A549 treated with AZD2906 at 1 μM for 4 hours (cell line): Measurements from ENCODE around the gene ECSIT. TPM values are rescaled to one million over a fixed set of nuclear protein-coding genes. Genes with fewer than 3 reads are reported as not detected.

Experiments
- total RNA-seq: library from RNA; stranded (reverse); fragments of 200-300 nt; extraction: Qiagen RNA extraction; gene quantifications from 5 replicates; pipeline ENCODE4 v1.2.3, GENCODE V29; 2022

The ECSIT gene, protein sequence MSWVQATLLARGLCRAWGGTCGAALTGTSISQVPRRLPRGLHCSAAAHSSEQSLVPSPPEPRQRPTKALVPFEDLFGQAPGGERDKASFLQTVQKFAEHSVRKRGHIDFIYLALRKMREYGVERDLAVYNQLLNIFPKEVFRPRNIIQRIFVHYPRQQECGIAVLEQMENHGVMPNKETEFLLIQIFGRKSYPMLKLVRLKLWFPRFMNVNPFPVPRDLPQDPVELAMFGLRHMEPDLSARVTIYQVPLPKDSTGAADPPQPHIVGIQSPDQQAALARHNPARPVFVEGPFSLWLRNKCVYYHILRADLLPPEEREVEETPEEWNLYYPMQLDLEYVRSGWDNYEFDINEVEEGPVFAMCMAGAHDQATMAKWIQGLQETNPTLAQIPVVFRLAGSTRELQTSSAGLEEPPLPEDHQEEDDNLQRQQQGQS
- total RNA-seq = 26.1 to 33.0 TPM (median 29.6 TPM) in 5 replicates

DNA sequence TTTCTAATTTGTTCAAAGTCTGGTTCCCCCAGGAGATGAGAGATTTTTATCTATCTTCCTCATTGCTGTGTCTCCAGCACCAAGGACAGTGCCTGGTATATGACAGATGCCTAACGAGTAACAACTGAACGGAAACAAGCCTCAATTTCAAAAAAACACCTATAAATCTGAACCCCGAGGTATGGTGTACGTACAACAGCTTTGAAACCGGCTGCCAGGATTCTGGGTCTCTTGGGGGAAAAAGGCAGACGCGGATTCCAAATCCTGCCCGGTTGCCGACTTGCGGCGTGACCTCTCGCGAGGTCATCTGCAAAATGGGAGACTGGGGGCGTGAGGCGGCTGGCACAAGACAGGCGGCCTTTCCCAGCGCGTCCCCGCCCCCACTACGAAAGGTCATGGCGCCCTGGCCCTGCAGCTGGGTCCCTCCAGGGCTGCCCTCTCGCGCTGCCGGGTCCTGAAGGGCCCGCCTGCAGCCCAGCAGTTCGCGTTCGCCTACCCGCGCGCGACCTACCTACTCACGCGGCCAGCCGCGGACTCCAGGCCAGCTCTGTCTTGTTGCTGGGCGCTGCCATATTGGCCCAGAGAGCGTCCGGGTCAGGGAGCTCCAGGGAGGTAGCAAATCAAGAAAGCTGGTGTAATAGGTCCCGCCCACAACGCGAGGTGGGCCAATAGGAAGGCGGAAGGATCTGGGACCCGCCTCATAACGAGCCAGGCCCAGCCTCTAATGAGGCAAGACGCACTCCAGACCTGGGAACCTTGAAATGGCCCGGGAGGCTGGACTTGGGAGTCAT lies at the start of gene ECSIT:
ECSIT (minus strand) TSS at position 584 of the 791 bp plus-strand sequence. CDS start 9,964 bp downstream, outside the sequence.

DNA sequence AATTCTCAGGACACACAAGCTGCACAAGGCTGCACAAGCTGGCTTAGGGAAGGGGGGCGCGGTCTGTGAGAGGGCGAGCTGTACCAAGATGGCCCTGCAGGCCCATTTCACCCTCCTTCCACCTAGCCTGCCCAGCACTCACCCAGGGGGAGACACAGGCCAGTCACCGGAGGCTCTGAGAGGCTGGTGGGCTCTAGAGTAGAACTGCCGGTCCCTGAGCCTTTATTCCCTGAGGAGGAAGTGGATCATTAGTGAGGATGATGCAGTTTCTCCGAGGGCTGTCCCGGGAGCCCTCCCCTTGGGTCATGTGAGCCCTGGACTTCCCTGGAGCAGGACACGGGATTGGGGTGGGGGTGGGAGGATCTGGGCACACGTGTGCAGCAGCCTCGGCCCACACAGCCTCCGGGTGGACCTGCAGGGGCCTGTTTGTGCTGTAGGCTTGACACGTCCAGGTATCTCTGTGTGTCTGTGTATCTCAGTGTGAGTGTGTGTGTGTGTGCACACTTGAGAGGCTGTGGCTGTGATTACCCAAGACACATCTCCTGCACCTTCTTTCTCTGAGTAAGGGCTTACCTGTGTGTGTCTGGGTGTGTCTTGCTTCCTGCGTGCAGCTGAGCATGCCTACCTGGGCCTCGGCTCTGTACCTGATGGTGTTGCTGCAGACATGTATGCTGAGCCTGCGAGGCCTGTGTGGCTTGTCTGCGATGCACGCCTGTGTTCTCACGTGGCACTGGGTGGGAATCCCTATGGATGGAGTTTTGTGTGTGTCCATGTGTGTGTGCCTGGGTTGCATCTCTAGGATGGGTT lies 48.7 kb upstream of the ECSIT start, which contains the start of gene ACP5:
ACP5 (minus strand) TSS at position 195 of the 807 bp plus-strand sequence. CDS start 328 bp downstream, outside the sequence.

GRCh38 chr19:11558881-11559828 lies 30.2 kb upstream of the ECSIT start, which contains the start of gene ELOF1:
Gene ELOF1, minus strand, starts transcription at chr19:11559230. Its CDS starts 4,883 bp downstream, at chr19:11554347.

DNA sequence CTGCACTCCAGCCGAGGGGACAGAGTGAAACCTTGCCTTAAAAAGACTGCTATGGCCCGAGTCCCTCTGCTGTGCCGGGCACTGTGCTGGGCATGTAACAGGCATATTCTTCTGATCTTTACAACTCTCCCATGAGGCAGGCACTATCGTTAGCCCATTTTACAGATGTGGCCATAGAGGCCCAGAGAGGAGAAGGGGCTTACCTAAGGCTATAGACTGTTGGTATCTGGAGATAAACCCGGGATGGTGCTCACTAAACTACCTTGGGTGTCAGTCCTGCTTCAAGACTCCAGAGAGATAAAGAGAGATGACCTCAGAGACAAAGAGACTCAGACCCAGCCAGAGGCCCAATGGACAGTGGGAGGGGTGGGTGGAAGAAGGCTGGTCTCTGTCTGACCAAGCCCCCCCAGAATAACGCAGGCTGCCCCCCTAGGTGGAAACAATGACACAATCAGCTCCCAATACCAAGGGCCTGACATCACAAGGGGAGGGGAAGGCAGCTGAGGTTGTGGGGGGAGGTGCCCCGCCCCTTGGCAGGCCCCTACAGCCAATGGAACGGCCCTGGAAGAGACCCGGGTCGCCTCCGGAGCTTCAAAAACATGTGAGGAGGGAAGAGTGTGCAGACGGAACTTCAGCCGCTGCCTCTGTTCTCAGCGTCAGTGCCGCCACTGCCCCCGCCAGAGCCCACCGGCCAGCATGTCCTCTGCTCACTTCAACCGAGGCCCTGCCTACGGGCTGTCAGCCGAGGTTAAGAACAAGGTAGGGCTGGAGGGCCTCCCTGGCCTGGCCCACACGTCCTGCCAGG lies 9.5 kb upstream of the ECSIT start, which contains the start of gene CNN1:
CNN1 (plus strand) TSS at position 620 of the 805 bp plus-strand sequence; CDS start at position 697, 77 bp downstream.

GRCh38 chr19:11505504-11506100 lies 23.3 kb downstream of the ECSIT start, which contains the start of gene ZNF653:
Gene ZNF653, minus strand, starts transcription at chr19:11505839. Its CDS starts 53 bp downstream, at chr19:11505786.

GRCh38 chr19:11480715-11481533 lies 48.0 kb downstream of the ECSIT start, which contains the start of gene ELAVL3:
Gene ELAVL3, minus strand, starts transcription at chr19:11481046. Its CDS starts 438 bp downstream, at chr19:11480608.

Other genes starting within 250 kb of the ECSIT start
- gene TSPAN16, start 233.0 kb downstream of the ECSIT start, total RNA-seq = not detected in 5 replicates
- gene RAB3D, start 189.5 kb downstream of the ECSIT start, total RNA-seq = 3.1 to 4.6 TPM (median 3.9 TPM) in 5 replicates
- 96.5 to 132 TPM (median 113 TPM) in 5 replicates for gene TMEM205, start 182.9 kb downstream of the ECSIT start, total RNA-seq
- 3.5 to 5.8 TPM (median 4.8 TPM) in 5 replicates for gene CCDC159, start 182.6 kb downstream of the ECSIT start, total RNA-seq
- gene PLPPR2, start 173.7 kb downstream of the ECSIT start, total RNA-seq = 8.3 to 9.7 TPM (median 9.3 TPM) in 5 replicates
- 1.3 to 2.1 TPM (median 1.8 TPM) in 5 replicates for gene SWSAP1, start 154.5 kb downstream of the ECSIT start, total RNA-seq
- gene EPOR, start 144.8 kb downstream of the ECSIT start, total RNA-seq = 3.5 to 5.1 TPM (median 4.3 TPM) in 5 replicates
- 1.1 to 2.1 TPM (median 1.4 TPM) in 5 replicates for gene RGL3, start 109.8 kb downstream of the ECSIT start, total RNA-seq
- gene ODAD3, start 94.0 kb downstream of the ECSIT start, total RNA-seq = 0.92 to 1.4 TPM (median 1.3 TPM) in 5 replicates
- gene PRKCSH, start 93.5 kb downstream of the ECSIT start, total RNA-seq = 252 to 265 TPM (median 258 TPM) in 5 replicates
- gene ELAVL3, start 48.1 kb downstream of the ECSIT start, total RNA-seq = 0.07 to 0.24 TPM (median 0.15 TPM) in 5 replicates
- gene ZNF653, start 23.3 kb downstream of the ECSIT start, total RNA-seq = 3.7 to 4.8 TPM (median 4.5 TPM) in 5 replicates
- 0.24 to 0.44 TPM (median 0.37 TPM) in 5 replicates for gene CNN1, start 9.7 kb upstream of the ECSIT start, total RNA-seq
- gene ELOF1, start 30.1 kb upstream of the ECSIT start, total RNA-seq = 84.8 to 114 TPM (median 99.8 TPM) in 5 replicates
- 0.14 to 0.39 TPM (median 0.22 TPM) in 5 replicates for gene ACP5, start 48.5 kb upstream of the ECSIT start, total RNA-seq
- gene ZNF627, start 68.3 kb upstream of the ECSIT start, total RNA-seq = 2.7 to 5.8 TPM (median 3.6 TPM) in 5 replicates
- 1.7 to 3.5 TPM (median 2.4 TPM) in 5 replicates for gene ZNF823, start 209.8 kb upstream of the ECSIT start, total RNA-seq
- not detected in 5 replicates for gene ZNF441, start 237.9 kb upstream of the ECSIT start, total RNA-seq